ENCODE results near the gene CNDP1.

Gene CNDP1

GRCh38 chr18:74551452-74551851 is 17.2 kb downstream of the CNDP1 start:
- Histone ChIP-seq H3K9me2 (replicated peaks; ENCODE audit: insufficient read depth, low read length) (no peaks in the 10 kb centered on the region), H2AFZ (ENCODE audit: low read length) (peak overlapping the region; percentile 19; the same call in 1 of the 2 replicates), H3K9ac (ENCODE audit: low read length) (no peak overlapping the region), H3F3A (ENCODE audit: insufficient read depth, low read length) (no peaks in the 10 kb centered on the region), H3K4me2 (ENCODE audit: low read depth, low read length) (no peak overlapping the region), H3K4me1 (ENCODE audit: low read length) (peaks cover 6% of the 10 kb centered on the region), H3K36me3 (replicated peaks; ENCODE audit: insufficient read depth, low read length) (no peaks in the 10 kb centered on the region), H3K4me3 (ENCODE audit: low read length) (no peak overlapping the region), H3K27ac (ENCODE audit: low read length) (no peak overlapping the region), H3K9me3 (replicated peaks; ENCODE audit: insufficient read depth, low read length) (no peaks in the 10 kb centered on the region), H3K79me2 (ENCODE audit: low read length) (no peaks in the 10 kb centered on the region), H3K27me3 (replicated peaks; ENCODE audit: insufficient read depth, low read length) (no peaks in the 10 kb centered on the region), H4K20me1 (ENCODE audit: insufficient read depth, low read length) (no peaks in the 10 kb centered on the region)
- TF ChIP-seq EZH2phosphoT487 (IDR thresholded peaks at IDR 0.05; ENCODE audit: low read length): no peak
- TF ChIP-seq, protein P1, sequence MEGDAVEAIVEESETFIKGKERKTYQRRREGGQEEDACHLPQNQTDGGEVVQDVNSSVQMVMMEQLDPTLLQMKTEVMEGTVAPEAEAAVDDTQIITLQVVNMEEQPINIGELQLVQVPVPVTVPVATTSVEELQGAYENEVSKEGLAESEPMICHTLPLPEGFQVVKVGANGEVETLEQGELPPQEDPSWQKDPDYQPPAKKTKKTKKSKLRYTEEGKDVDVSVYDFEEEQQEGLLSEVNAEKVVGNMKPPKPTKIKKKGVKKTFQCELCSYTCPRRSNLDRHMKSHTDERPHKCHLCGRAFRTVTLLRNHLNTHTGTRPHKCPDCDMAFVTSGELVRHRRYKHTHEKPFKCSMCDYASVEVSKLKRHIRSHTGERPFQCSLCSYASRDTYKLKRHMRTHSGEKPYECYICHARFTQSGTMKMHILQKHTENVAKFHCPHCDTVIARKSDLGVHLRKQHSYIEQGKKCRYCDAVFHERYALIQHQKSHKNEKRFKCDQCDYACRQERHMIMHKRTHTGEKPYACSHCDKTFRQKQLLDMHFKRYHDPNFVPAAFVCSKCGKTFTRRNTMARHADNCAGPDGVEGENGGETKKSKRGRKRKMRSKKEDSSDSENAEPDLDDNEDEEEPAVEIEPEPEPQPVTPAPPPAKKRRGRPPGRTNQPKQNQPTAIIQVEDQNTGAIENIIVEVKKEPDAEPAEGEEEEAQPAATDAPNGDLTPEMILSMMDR (IDR thresholded peaks at IDR 0.05; ENCODE audit: low read length): no peak
- no peak for TF ChIP-seq EZH2 (optimal IDR thresholded peaks at IDR 0.05; ENCODE audit: low read depth, low read length)
- no peak for DNase-seq

DNA sequence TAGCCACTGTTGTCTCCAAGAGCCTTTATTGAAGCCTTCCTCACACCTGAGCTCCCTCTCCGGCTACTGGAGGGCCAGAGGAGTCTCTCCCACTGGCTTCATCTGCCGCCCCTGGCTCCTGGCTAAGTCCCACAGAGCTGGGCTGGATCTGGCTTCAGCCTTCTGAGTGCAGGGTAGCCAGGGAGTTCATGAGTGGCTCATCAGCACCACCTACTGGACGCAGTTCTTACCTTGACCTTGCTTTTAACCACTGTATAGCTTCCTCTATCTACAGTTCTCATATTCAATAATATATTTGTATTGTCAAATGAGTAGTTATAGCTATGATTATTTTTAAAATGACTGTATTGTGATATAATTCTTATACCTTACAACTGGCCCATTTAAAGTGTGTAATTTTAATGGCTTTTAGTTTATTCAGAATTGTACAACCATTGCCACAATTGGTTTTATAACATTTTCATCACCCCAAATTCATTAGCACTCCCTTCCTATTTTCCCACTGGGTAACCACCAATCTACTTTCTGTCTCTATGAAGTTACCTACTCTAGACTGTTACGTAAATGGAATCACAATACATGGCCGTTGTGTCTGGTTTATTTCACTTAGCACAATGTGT is 17.7 kb downstream of the CNDP1 start:
- H3K9ac ChIP-seq (ENCODE audit: low read length): no peak overlapping the region
- TF ChIP-seq, protein P1 (IDR thresholded peaks at IDR 0.05; ENCODE audit: low read length): peak; percentile 79
- no peak for TF ChIP-seq EZH2phosphoT487 (IDR thresholded peaks at IDR 0.05; ENCODE audit: low read length)
- DNase-seq: peak; percentile 85
- no peak overlapping the region for H3K4me2 ChIP-seq (ENCODE audit: low read depth, low read length)
- no peaks in the 10 kb centered on the region for H3K27me3 ChIP-seq (replicated peaks; ENCODE audit: insufficient read depth, low read length)
- peaks cover 6% of the 10 kb centered on the region for H3K4me1 ChIP-seq (ENCODE audit: low read length)
- no peaks in the 10 kb centered on the region for H3K9me3 ChIP-seq (replicated peaks; ENCODE audit: insufficient read depth, low read length)
- H3K79me2 ChIP-seq (ENCODE audit: low read length): no peaks in the 10 kb centered on the region
- no peaks in the 10 kb centered on the region for H3K9me2 ChIP-seq (replicated peaks; ENCODE audit: insufficient read depth, low read length)
- H2AFZ ChIP-seq (ENCODE audit: low read length): peak overlapping the region; percentile 19; the same call in 1 of the 2 replicates
- no peaks in the 10 kb centered on the region for H3K36me3 ChIP-seq (replicated peaks; ENCODE audit: insufficient read depth, low read length)
- no peak overlapping the region for H3K27ac ChIP-seq (ENCODE audit: low read length)
- H3K4me3 ChIP-seq (ENCODE audit: low read length): no peak overlapping the region
- no peaks in the 10 kb centered on the region for H3F3A ChIP-seq (ENCODE audit: insufficient read depth, low read length)
- no peaks in the 10 kb centered on the region for H4K20me1 ChIP-seq (ENCODE audit: insufficient read depth, low read length)

DNA sequence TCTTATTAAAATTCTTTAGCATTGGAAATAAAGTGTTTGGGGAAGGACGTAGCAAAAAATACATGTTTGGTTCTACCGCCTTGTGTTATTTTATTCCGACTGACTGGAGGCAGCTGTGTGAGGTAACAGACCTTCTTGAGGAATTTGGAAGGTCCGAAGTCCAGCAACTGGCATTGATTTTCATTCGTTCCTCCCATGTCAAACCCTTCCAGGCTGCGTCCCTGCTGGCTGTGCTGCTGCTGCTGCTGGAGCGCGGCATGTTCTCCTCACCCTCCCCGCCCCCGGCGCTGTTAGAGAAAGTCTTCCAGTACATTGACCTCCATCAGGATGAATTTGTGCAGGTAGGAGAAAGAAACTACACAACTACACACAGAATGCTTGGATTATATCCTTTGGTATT is 21.8 kb downstream of the CNDP1 start:
- H3K4me2 ChIP-seq (ENCODE audit: low read depth, low read length): no peak overlapping the region
- DNase-seq: no peak
- no peaks in the 10 kb centered on the region for H3K9me3 ChIP-seq (replicated peaks; ENCODE audit: insufficient read depth, low read length)
- no peak overlapping the region for H3K4me3 ChIP-seq (ENCODE audit: low read length)
- H3K9ac ChIP-seq (ENCODE audit: low read length): no peak overlapping the region
- no peaks in the 10 kb centered on the region for H4K20me1 ChIP-seq (ENCODE audit: insufficient read depth, low read length)
- no peak overlapping the region for H2AFZ ChIP-seq (ENCODE audit: low read length)
- H3K36me3 ChIP-seq (replicated peaks; ENCODE audit: insufficient read depth, low read length): no peaks in the 10 kb centered on the region
- no peak overlapping the region for H3K27ac ChIP-seq (ENCODE audit: low read length)
- no peaks in the 10 kb centered on the region for H3F3A ChIP-seq (ENCODE audit: insufficient read depth, low read length)
- TF ChIP-seq EZH2phosphoT487 (IDR thresholded peaks at IDR 0.05; ENCODE audit: low read length) (no peak), EZH2 (optimal IDR thresholded peaks at IDR 0.05; ENCODE audit: low read depth, low read length) (no peak)
- TF ChIP-seq, protein P1 (IDR thresholded peaks at IDR 0.05; ENCODE audit: low read length): no peak
- H3K9me2 ChIP-seq (replicated peaks; ENCODE audit: insufficient read depth, low read length): no peaks in the 10 kb centered on the region
- H3K4me1 ChIP-seq (ENCODE audit: low read length): no peaks in the 10 kb centered on the region
- H3K79me2 ChIP-seq (ENCODE audit: low read length): no peaks in the 10 kb centered on the region
- H3K27me3 ChIP-seq (replicated peaks; ENCODE audit: insufficient read depth, low read length): no peaks in the 10 kb centered on the region
